Measurements from ENCODE around the gene SBK2. TPM values are rescaled to one million over a fixed set of nuclear protein-coding genes. Genes with fewer than 3 reads are reported as not detected.

The SBK2 gene
- total RNA-seq, 4 donors from 2014 or later, result not detected

DNA sequence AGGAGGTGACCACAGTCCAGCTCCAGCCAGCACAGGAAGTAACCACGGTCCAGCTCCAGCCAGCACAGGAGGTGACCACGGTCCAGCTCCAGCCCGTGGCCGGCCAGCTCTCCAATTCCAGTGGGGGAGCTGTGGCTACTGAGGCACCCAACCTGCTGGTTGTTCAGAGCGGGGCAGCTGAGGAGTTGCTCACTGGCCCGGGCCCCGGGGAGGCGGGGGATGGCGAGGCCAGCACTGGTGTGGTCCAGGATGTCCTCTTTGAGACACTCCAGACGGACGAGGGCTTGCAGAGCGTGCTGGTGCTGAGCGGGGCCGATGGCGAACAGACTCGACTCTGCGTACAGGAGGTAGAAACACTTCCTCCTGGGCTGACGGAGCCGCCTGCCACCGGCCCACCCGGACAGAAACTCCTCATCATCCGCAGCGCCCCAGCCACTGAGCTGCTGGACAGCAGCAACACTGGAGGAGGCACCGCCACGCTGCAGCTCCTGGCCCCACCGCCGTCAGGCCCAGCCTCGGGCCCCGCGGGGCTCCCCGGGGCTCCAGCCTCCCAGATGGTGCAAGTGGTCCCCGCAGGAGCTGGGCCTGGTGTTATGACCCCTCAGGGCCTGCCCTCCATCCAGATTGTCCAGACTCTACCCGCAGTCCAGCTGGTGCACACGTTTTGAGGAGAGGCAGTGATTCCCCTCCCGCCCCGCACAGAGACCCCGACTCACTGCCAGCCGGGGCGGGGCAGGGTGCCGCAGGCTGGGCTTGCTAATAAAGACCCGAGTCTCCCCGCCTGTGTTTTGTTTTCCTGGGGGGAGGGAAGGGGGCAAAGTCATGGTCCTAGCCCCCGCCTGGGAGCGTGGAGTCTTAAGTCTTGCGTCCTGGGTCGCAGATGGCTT lies 53.0 kb downstream of the SBK2 start:
- Histone ChIP-seq H3K27me3 (no peaks in the 10 kb centered on the region), H3K27ac (peak overlapping the region; percentile 96 to 99), H3K9me3 (no peaks in the 10 kb centered on the region), H3K4me1 (peaks cover 5 to 32% of the 10 kb centered on the region in 2 donors), H3K4me3 (peak overlapping the region; percentile 42 to 58), H3K36me3 (no peaks in the 10 kb centered on the region)
- no peak for DNase-seq
- TF ChIP-seq POLR2A (IDR thresholded peaks at IDR 0.05), result no peak
- TF ChIP-seq, protein P1, sequence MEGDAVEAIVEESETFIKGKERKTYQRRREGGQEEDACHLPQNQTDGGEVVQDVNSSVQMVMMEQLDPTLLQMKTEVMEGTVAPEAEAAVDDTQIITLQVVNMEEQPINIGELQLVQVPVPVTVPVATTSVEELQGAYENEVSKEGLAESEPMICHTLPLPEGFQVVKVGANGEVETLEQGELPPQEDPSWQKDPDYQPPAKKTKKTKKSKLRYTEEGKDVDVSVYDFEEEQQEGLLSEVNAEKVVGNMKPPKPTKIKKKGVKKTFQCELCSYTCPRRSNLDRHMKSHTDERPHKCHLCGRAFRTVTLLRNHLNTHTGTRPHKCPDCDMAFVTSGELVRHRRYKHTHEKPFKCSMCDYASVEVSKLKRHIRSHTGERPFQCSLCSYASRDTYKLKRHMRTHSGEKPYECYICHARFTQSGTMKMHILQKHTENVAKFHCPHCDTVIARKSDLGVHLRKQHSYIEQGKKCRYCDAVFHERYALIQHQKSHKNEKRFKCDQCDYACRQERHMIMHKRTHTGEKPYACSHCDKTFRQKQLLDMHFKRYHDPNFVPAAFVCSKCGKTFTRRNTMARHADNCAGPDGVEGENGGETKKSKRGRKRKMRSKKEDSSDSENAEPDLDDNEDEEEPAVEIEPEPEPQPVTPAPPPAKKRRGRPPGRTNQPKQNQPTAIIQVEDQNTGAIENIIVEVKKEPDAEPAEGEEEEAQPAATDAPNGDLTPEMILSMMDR (IDR thresholded peaks at IDR 0.05), result no peak
- intact Hi-C loops (cut with DNase I; ENCODE audit: low total_unique reads), result no loop called here

DNA sequence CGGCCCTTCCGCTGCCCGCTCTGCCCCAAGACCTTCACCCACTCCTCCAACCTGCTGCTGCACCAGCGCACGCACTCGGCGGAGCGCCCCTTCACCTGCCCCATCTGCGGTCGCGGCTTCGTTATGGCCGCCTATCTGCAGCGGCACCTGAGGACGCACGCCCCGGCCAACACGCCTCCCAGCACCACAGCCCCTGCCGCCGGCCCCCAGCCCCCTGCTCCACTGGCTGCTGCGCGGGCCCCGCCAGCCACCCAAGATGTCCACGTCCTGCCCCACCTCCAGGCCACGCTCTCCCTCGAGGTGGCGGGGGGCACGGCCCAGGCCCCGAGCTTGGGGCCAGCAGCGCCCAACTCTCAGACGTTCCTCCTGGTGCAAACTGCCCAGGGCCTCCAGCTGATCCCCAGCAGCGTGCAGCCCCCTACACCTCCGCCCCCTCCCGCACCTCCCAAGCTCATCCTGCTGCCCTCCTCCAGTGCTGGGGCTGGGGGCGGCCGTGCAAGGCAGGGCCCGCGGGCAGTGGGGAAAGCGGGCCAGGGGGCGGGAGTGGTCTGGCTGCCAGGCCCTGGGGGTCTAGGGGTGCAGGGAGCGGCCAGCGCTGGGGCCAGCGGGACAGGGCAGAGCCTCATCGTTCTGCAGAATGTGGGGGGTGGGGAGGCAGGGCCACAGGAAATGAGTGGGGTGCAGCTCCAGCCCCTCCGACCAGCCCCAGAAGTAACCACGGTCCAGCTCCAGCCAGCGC lies 53.8 kb downstream of the SBK2 start:
- intact Hi-C loops (cut with DNase I; ENCODE audit: low total_unique reads), result no loop called here
- H3K4me1 ChIP-seq, result peaks cover 5 to 32% of the 10 kb centered on the region in 2 donors
- no peaks in the 10 kb centered on the region for H3K9me3 ChIP-seq
- H3K27me3 ChIP-seq, result no peaks in the 10 kb centered on the region
- no peak for DNase-seq
- no peaks in the 10 kb centered on the region for H3K36me3 ChIP-seq
- no peak overlapping the region for H3K27ac ChIP-seq
- TF ChIP-seq, protein P1 (IDR thresholded peaks at IDR 0.05), result no peak
- TF ChIP-seq POLR2A (IDR thresholded peaks at IDR 0.05), result no peak
- H3K4me3 ChIP-seq, result no peak overlapping the region

DNA sequence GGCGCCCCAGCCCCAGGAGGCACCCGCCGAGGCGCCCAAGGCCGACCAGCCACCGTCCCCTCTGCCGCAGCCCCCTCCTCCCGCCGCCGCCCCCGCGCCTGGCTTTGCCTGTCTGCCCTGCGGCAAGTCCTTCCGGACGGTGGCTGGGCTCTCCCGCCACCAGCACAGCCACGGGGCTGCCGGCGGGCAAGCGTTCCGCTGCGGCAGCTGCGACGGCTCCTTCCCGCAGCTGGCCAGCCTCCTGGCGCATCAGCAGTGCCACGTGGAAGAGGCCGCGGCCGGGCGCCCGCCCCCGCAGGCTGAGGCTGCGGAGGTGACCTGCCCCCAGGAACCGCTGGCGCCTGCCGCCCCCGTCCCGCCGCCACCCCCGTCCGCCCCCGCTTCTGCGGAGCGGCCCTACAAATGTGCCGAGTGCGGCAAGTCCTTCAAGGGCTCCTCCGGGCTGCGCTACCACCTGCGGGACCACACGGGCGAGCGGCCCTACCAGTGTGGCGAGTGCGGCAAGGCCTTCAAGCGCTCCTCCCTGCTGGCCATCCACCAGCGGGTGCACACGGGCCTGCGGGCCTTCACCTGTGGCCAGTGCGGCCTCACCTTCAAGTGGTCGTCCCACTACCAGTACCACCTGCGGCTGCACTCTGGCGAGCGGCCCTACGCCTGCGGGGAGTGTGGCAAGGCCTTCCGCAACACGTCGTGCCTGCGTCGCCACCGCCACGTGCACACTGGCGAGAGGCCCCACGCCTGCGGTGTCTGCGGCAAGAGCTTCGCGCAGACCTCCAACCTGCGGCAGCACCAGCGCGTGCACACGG lies 54.6 kb downstream of the SBK2 start:
- intact Hi-C loops (cut with DNase I; ENCODE audit: low total_unique reads), result no loop called here
- TF ChIP-seq, protein P1 (IDR thresholded peaks at IDR 0.05), result no peak
- TF ChIP-seq POLR2A (IDR thresholded peaks at IDR 0.05), result no peak
- no peaks in the 10 kb centered on the region for H3K36me3 ChIP-seq
- no peaks in the 10 kb centered on the region for H3K27me3 ChIP-seq
- H3K9me3 ChIP-seq, result no peaks in the 10 kb centered on the region
- DNase-seq, result no peak
- no peak overlapping the region for H3K27ac ChIP-seq
- peaks cover 5 to 31% of the 10 kb centered on the region in 2 donors for H3K4me1 ChIP-seq
- no peak overlapping the region for H3K4me3 ChIP-seq

DNA sequence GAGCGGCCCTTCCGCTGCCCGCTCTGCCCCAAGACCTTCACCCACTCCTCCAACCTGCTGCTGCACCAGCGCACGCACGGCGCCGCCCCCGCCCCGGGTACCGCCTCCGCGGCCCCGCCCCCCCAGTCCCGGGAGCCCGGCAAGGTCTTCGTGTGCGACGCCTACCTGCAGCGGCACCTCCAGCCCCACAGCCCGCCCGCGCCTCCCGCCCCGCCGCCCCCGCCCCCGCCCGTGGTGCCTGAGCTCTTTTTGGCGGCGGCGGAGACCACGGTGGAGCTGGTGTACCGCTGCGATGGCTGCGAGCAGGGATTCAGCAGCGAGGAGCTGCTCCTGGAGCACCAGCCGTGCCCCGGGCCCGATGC lies 55.2 kb downstream of the SBK2 start:
- intact Hi-C loops (cut with DNase I; ENCODE audit: low total_unique reads), result no loop called here
- no peak for DNase-seq
- peaks cover 5 to 25% of the 10 kb centered on the region in 2 donors for H3K4me1 ChIP-seq

More for the DNA sequence above, 55.2 kb downstream of the SBK2 start:
- no peaks in the 10 kb centered on the region for H3K27me3 ChIP-seq
- no peaks in the 10 kb centered on the region for H3K9me3 ChIP-seq
- H3K36me3 ChIP-seq, result no peaks in the 10 kb centered on the region
- no peak overlapping the region for H3K27ac ChIP-seq
- no peak overlapping the region for H3K4me3 ChIP-seq
- TF ChIP-seq, protein P1 (IDR thresholded peaks at IDR 0.05), result no peak
- no peak for TF ChIP-seq POLR2A (IDR thresholded peaks at IDR 0.05)

Data from uterus (tissue), 4 donors.